Suprapubic skin (tissue), 4 donors: Measurements from ENCODE around the gene CFAP100. TPM values are rescaled to one million over a fixed set of nuclear protein-coding genes. Genes with fewer than 3 reads are reported as not detected.
A peak's percentile ranks its signal among the peaks of the same experiment; 100 is the strongest.

ENCODE experiments used
- DNase-seq, 2 donors: peaks; one replicate each; pipeline ENCODE4 v3.0.0-alpha.2; 2019; ENCODE audit warnings: low spot score in 2 of 2
- H3K27ac ChIP-seq: fragments of 200-600 bp; sonication (generic); one replicate; pipeline ENCODE4 v1.5.1; 2019
- H3K27me3 ChIP-seq: fragments of 200-600 bp; sonication (generic); one replicate; pipeline ENCODE4 v1.5.1; 2019
- H3K36me3 ChIP-seq: fragments of 200-600 bp; sonication (generic); one replicate; pipeline ENCODE4 v1.5.1; 2019
- H3K4me1 ChIP-seq: fragments of 200-600 bp; sonication (generic); one replicate; pipeline ENCODE4 v1.5.1; 2019
- H3K4me3 ChIP-seq: fragments of 200-600 bp; sonication (generic); one replicate; pipeline ENCODE4 v1.5.1; 2019; ENCODE audit warnings: mild to moderate bottlenecking
- H3K9me3 ChIP-seq: fragments of 200-600 bp; sonication (generic); one replicate; pipeline ENCODE4 v1.5.1; 2019
- CTCF ChIP-seq, 2 donors: fragments of 200-600 bp in 1 of 2; fragments of 450-650 bp in 1 of 2; sonication (generic) in 1 of 2; IDR thresholded peaks; one replicate each; pipeline ENCODE4 v1.5.1; 2016 to 2019; ENCODE audit warnings: antibody characterized with exemption in 2 of 2, mild to moderate bottlenecking in 1 of 2, moderate library complexity in 1 of 2
- EP300 ChIP-seq: sonication (generic); formaldehyde crosslinking; IDR thresholded peaks from one replicate; pipeline ENCODE4 v1.6.1; 2017; ENCODE audit warnings: antibody characterized with exemption
- POLR2A ChIP-seq, 2 donors: fragments of 450-650 bp; IDR thresholded peaks; one replicate each; pipeline ENCODE4 v1.6.1; 2017; ENCODE audit warnings: antibody characterized with exemption in 2 of 2, mild to moderate bottlenecking in 2 of 2, moderate library complexity in 2 of 2
- POLR2AphosphoS5 ChIP-seq, 3 donors: sonication (generic); formaldehyde crosslinking; IDR thresholded peaks; one replicate each; pipeline ENCODE4 v1.6.1; 2017; ENCODE audit warnings: antibody characterized with exemption in 3 of 3
- WGBS: methylation state at CpG from one replicate; pipeline ENCODE4 v1.1.5; 2018; 5-methylcytosine and 5-hydroxymethylcytosine counted together
- total RNA-seq, 4 donors: library from RNA; depleted of rRNA; stranded (reverse); fragments of >200 nt; gene quantifications; one replicate each; pipeline ENCODE4 v1.1.0, GENCODE V29; 2016

Gene CFAP100
- total RNA-seq, 4 donors from 2014 or later, result not detected

GRCh38 chr3:126416943-126417342, 22.2 kb downstream of the CFAP100 start:
- TF ChIP-seq POLR2A (IDR thresholded peaks at IDR 0.05) (no peak), CTCF (IDR thresholded peaks at IDR 0.05) (no peak), POLR2AphosphoS5 (IDR thresholded peaks at IDR 0.05) (no peak), EP300 (no peak)
- no peak overlapping the region for H3K27ac ChIP-seq
- H3K4me1 ChIP-seq, result no peaks in the 10 kb centered on the region
- H3K4me3 ChIP-seq, result no peak overlapping the region
- H3K9me3 ChIP-seq, result no peaks in the 10 kb centered on the region
- H3K36me3 ChIP-seq, result no peaks in the 10 kb centered on the region
- 88% methylated on average over 7 of the region's 7 CpGs for WGBS
- peaks cover 58% of the 10 kb centered on the region for H3K27me3 ChIP-seq
- DNase-seq, result peak in 1 of 2 donors; percentile 24

- Histone ChIP-seq H3K9me3 (no peaks in the 10 kb centered on the region), H3K4me3 (no peak overlapping the region)
- WGBS, result 47% methylated on average over 5 of the region's 5 CpGs
Observed at GRCh38 chr3:126417515-126417914, 22.8 kb downstream of the CFAP100 start.

GRCh38 chr3:126417981-126418530, 23.3 kb downstream of the CFAP100 start:
- Histone ChIP-seq H3K27ac (no peak overlapping the region), H3K36me3 (no peaks in the 10 kb centered on the region), H3K27me3 (peaks cover 56% of the 10 kb centered on the region), H3K4me3 (no peak overlapping the region), H3K4me1 (no peaks in the 10 kb centered on the region), H3K9me3 (no peaks in the 10 kb centered on the region)
- DNase-seq, result no peak
- 88% methylated on average over 9 of the region's 11 CpGs for WGBS
- no peak for TF ChIP-seq POLR2A (IDR thresholded peaks at IDR 0.05)
- no peak for TF ChIP-seq EP300
- TF ChIP-seq POLR2AphosphoS5 (IDR thresholded peaks at IDR 0.05), result no peak
- TF ChIP-seq CTCF (IDR thresholded peaks at IDR 0.05), result no peak

More at GRCh38 chr3:126417515-126417914, 22.8 kb downstream of the CFAP100 start:
- Histone ChIP-seq H3K36me3 (no peaks in the 10 kb centered on the region), H3K27ac (no peak overlapping the region), H3K27me3 (peaks cover 58% of the 10 kb centered on the region), H3K4me1 (no peaks in the 10 kb centered on the region)
- no peak for DNase-seq
- TF ChIP-seq POLR2AphosphoS5 (IDR thresholded peaks at IDR 0.05) (no peak), EP300 (no peak), CTCF (IDR thresholded peaks at IDR 0.05) (no peak)

- Histone ChIP-seq H3K36me3 (no peaks in the 10 kb centered on the region), H3K4me3 (no peak overlapping the region), H3K4me1 (no peaks in the 10 kb centered on the region), H3K9me3 (no peaks in the 10 kb centered on the region), H3K27me3 (peaks cover 51% of the 10 kb centered on the region), H3K27ac (no peak overlapping the region)
- TF ChIP-seq POLR2AphosphoS5 (IDR thresholded peaks at IDR 0.05) (no peak), POLR2A (IDR thresholded peaks at IDR 0.05) (no peak), CTCF (IDR thresholded peaks at IDR 0.05) (no peak), EP300 (no peak)
- WGBS, result 64% methylated on average over 19 of the region's 20 CpGs
- no peak for DNase-seq
Observed at GRCh38 chr3:126418661-126419131, 24.0 kb downstream of the CFAP100 start.

- Histone ChIP-seq H3K27ac (no peak overlapping the region), H3K4me1 (no peaks in the 10 kb centered on the region), H3K27me3 (peaks cover 51% of the 10 kb centered on the region), H3K4me3 (no peak overlapping the region), H3K36me3 (no peaks in the 10 kb centered on the region), H3K9me3 (no peaks in the 10 kb centered on the region)
- WGBS, result 64% methylated on average over 4 of the region's 6 CpGs
- DNase-seq, result no peak
- no peak for TF ChIP-seq CTCF (IDR thresholded peaks at IDR 0.05)
- TF ChIP-seq POLR2A (IDR thresholded peaks at IDR 0.05), result no peak
- no peak for TF ChIP-seq EP300
- TF ChIP-seq POLR2AphosphoS5 (IDR thresholded peaks at IDR 0.05), result no peak
Observed at GRCh38 chr3:126419151-126419703, 24.5 kb downstream of the CFAP100 start.
